Uterus (tissue), 2 donors: ENCODE results near the gene GGACT.

Source experiments
- CTCF ChIP-seq, 4 experiments: fragments of 200-600 bp in 2 of 4; fragments of 450-650 bp in 2 of 4; sonication (generic) in 2 of 4; IDR thresholded peaks; one replicate each; pipeline ENCODE4 v1.5.1; 2016 to 2019; ENCODE audit warnings: antibody characterized with exemption in 4 of 4, mild to moderate bottlenecking in 2 of 4, moderate library complexity in 1 of 4
- POLR2A ChIP-seq, 2 donors: fragments of 450-650 bp; IDR thresholded peaks; one replicate each; pipeline ENCODE4 v1.6.1; 2016; ENCODE audit warnings: antibody characterized with exemption in 2 of 2, mild to moderate bottlenecking in 1 of 2, moderate library complexity in 1 of 2

GRCh38 chr13:100610391-100611347, 22.1 kb upstream of the GGACT start:
- TF ChIP-seq CTCF (IDR thresholded peaks at IDR 0.05) (no peak), POLR2A (IDR thresholded peaks at IDR 0.05) (no peak)
